ENCODE measurements around the gene ASPRV1. TPM values are rescaled to one million over a fixed set of nuclear protein-coding genes. Genes with fewer than 3 reads are reported as not detected.

The ASPRV1 gene
- 0.71 and 1.3 TPM in 2 replicates for total RNA-seq (2014; rRNA removed; shearing (Covaris generic); ENCODE audit: low replicate concordance)

GRCh38 chr2:69961496-69961895 is at the start of gene ASPRV1:
Gene ASPRV1 (minus strand): TSS chr2:69961631. CDS start chr2:69961436, 195 bp downstream.
- DNase-seq = no peak
- H3K36me3 ChIP-seq (ENCODE audit: insufficient read depth, low read length) = no peaks in the 10 kb centered on the region
- H3K27me3 ChIP-seq (ENCODE audit: low read length) = no peaks in the 10 kb centered on the region
- H3K4me3 ChIP-seq (ENCODE audit: low read length) = no peak within 1 kb of the TSS
- no peak within 1 kb of the TSS for H3K27ac ChIP-seq (ENCODE audit: low read length)
- H3K9me3 ChIP-seq (ENCODE audit: low read length) = no peaks in the 10 kb centered on the region
- no peaks in the 10 kb centered on the region for H3K9me2 ChIP-seq (replicated peaks; ENCODE audit: insufficient read depth, low read length)
- H2AFZ ChIP-seq (ENCODE audit: low read length) = no peak within 1 kb of the TSS
- H3K79me2 ChIP-seq (ENCODE audit: low read length) = no peaks in the 10 kb centered on the region
- H3K4me1 ChIP-seq (ENCODE audit: low read length) = no peaks in the 10 kb centered on the region
- H3K4me2 ChIP-seq (ENCODE audit: low read depth, low read length, poor library complexity, severe bottlenecking) = no peak within 1 kb of the TSS
- H3K9ac ChIP-seq (ENCODE audit: low read length) = no peak within 1 kb of the TSS
- H4K20me1 ChIP-seq (ENCODE audit: insufficient read depth, low read depth, low read length) = no peaks in the 10 kb centered on the region

GRCh38 chr2:70010576-70011111 is 49.2 kb upstream of the ASPRV1 start:
- Histone ChIP-seq H3K4me2 (ENCODE audit: low read depth, low read length, poor library complexity, severe bottlenecking) (no peak overlapping the region), H3K9me3 (ENCODE audit: low read length) (no peaks in the 10 kb centered on the region), H3K27ac (ENCODE audit: low read length) (no peak overlapping the region), H3K27me3 (ENCODE audit: low read length) (no peaks in the 10 kb centered on the region), H3K9me2 (replicated peaks; ENCODE audit: insufficient read depth, low read length) (no peaks in the 10 kb centered on the region), H3K4me1 (ENCODE audit: low read length) (peaks cover 27% of the 10 kb centered on the region), H2AFZ (ENCODE audit: low read length) (peak overlapping the region; percentile 8; the same call in 1 of the 2 replicates), H4K20me1 (ENCODE audit: insufficient read depth, low read depth, low read length) (no peaks in the 10 kb centered on the region), H3K79me2 (ENCODE audit: low read length) (no peaks in the 10 kb centered on the region), H3K36me3 (ENCODE audit: insufficient read depth, low read length) (no peaks in the 10 kb centered on the region), H3K4me3 (ENCODE audit: low read length) (no peak overlapping the region), H3K9ac (ENCODE audit: low read length) (no peak overlapping the region)
- DNase-seq = no peak

DNA sequence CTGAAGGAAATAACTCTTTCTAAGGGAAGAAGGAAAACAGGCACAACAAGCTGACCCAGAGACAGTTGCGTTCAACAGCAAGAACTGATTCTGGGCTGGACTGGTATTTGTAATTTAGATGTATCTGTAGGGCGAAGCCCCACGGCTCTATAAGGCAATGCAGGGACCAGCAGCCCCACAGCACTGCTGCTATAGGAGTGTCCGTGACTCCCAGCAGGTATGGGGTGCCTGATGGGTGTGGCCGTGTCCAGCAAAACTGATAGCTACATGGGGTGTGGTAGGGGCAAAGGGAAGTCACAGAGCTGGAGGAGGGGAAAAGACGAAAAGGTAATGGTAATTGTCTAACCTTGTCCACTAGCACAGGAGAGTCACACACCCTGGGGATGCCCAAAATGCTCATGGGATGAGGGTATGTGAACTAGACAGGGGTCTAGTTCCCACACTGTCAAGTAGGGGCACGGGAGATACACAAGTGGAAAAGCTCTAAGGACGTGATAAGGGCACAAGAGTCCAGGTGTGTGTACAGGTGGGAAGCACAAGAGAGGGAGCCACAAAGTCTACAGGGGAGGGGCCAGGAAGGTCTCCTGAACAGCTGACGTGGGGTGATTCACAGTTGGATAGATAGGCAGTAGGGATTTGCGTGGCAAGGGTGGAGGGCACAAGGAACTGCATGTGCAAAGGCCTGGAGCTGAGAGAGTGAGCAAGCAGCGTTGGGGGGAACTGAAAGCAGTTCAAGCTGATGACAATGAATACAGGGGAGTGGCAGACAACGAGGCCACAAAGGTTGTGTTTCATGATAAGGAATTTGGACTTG is 48.5 kb upstream of the ASPRV1 start:
- H3K79me2 ChIP-seq (ENCODE audit: low read length) = no peaks in the 10 kb centered on the region
- no peak overlapping the region for H3K9ac ChIP-seq (ENCODE audit: low read length)
- H3K9me3 ChIP-seq (ENCODE audit: low read length) = no peaks in the 10 kb centered on the region
- H3K9me2 ChIP-seq (replicated peaks; ENCODE audit: insufficient read depth, low read length) = no peaks in the 10 kb centered on the region
- H3K4me1 ChIP-seq (ENCODE audit: low read length) = peaks cover 21% of the 10 kb centered on the region
- no peak overlapping the region for H3K4me2 ChIP-seq (ENCODE audit: low read depth, low read length, poor library complexity, severe bottlenecking)
- DNase-seq = peak; percentile 52
- peak overlapping the region; percentile 8; the same call in 1 of the 2 replicates for H2AFZ ChIP-seq (ENCODE audit: low read length)
- no peaks in the 10 kb centered on the region for H3K27me3 ChIP-seq (ENCODE audit: low read length)
- no peak overlapping the region for H3K27ac ChIP-seq (ENCODE audit: low read length)
- no peaks in the 10 kb centered on the region for H3K36me3 ChIP-seq (ENCODE audit: insufficient read depth, low read length)
- H4K20me1 ChIP-seq (ENCODE audit: insufficient read depth, low read depth, low read length) = no peaks in the 10 kb centered on the region
- H3K4me3 ChIP-seq (ENCODE audit: low read length) = no peak overlapping the region

DNA sequence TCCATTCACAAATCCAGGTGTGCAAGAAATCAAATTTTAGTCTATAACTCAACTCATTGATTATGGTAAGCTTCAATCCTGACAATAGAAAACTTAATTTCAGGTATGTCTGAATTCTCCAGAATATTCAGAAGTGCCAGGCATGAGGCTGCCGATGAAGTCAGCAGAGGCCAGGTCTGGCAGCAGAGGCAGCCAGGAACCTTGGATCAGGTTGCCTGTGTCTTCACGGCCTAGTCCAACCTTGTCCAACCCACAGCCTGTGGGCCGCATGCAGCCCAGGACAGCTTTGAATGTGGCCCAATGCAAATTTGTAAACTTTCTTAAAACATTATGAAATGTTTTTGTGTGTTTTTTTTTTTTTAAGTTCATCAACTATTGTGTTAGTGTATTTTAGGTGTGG is 46.9 kb upstream of the ASPRV1 start:
- Histone ChIP-seq H3K36me3 (ENCODE audit: insufficient read depth, low read length) (no peaks in the 10 kb centered on the region), H3K9ac (ENCODE audit: low read length) (no peak overlapping the region), H3K9me3 (ENCODE audit: low read length) (no peaks in the 10 kb centered on the region), H2AFZ (ENCODE audit: low read length) (no peak overlapping the region), H3K27me3 (ENCODE audit: low read length) (no peaks in the 10 kb centered on the region), H3K4me2 (ENCODE audit: low read depth, low read length, poor library complexity, severe bottlenecking) (no peak overlapping the region), H3K9me2 (replicated peaks; ENCODE audit: insufficient read depth, low read length) (no peaks in the 10 kb centered on the region), H3K4me1 (ENCODE audit: low read length) (peaks cover 9% of the 10 kb centered on the region), H4K20me1 (ENCODE audit: insufficient read depth, low read depth, low read length) (no peaks in the 10 kb centered on the region), H3K27ac (ENCODE audit: low read length) (no peak overlapping the region), H3K4me3 (ENCODE audit: low read length) (no peak overlapping the region), H3K79me2 (ENCODE audit: low read length) (no peaks in the 10 kb centered on the region)
- DNase-seq = no peak

DNA sequence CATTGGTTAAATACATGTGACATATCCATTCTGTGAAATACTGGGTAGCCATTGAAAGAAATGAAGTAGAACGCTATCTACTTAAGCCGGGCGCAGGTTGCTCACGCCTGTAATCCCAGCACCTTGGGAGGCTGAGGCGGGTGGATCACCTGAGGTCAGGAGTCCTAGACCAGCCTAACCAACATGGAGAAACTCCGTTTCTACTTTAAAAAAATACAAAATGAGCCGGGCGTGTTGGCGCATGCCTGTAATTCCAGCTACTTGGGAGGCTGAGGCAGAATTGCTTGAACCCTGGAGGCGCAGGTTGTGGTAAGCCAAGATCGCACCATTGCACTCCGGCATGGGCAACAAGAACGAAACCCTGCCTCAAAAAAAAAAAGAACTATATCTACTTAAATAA is 45.7 kb upstream of the ASPRV1 start:
- Histone ChIP-seq H3K4me1 (ENCODE audit: low read length) (peaks cover 19% of the 10 kb centered on the region), H3K4me2 (ENCODE audit: low read depth, low read length, poor library complexity, severe bottlenecking) (no peak overlapping the region), H3K4me3 (ENCODE audit: low read length) (no peak overlapping the region), H3K9me3 (ENCODE audit: low read length) (no peaks in the 10 kb centered on the region), H4K20me1 (ENCODE audit: insufficient read depth, low read depth, low read length) (no peaks in the 10 kb centered on the region), H3K79me2 (ENCODE audit: low read length) (no peaks in the 10 kb centered on the region), H3K9me2 (replicated peaks; ENCODE audit: insufficient read depth, low read length) (no peaks in the 10 kb centered on the region), H2AFZ (ENCODE audit: low read length) (no peak overlapping the region), H3K27ac (ENCODE audit: low read length) (no peak overlapping the region), H3K9ac (ENCODE audit: low read length) (no peak overlapping the region), H3K27me3 (ENCODE audit: low read length) (no peaks in the 10 kb centered on the region), H3K36me3 (ENCODE audit: insufficient read depth, low read length) (no peaks in the 10 kb centered on the region)
- DNase-seq = no peak

- Histone ChIP-seq H3K9me3 (ENCODE audit: low read length) (no peaks in the 10 kb centered on the region), H3K36me3 (ENCODE audit: insufficient read depth, low read length) (no peaks in the 10 kb centered on the region), H4K20me1 (ENCODE audit: insufficient read depth, low read depth, low read length) (no peaks in the 10 kb centered on the region), H3K79me2 (ENCODE audit: low read length) (no peaks in the 10 kb centered on the region), H2AFZ (ENCODE audit: low read length) (no peak overlapping the region), H3K27me3 (ENCODE audit: low read length) (no peaks in the 10 kb centered on the region), H3K27ac (ENCODE audit: low read length) (no peak overlapping the region), H3K4me3 (ENCODE audit: low read length) (no peak overlapping the region), H3K4me1 (ENCODE audit: low read length) (peaks cover 21% of the 10 kb centered on the region), H3K4me2 (ENCODE audit: low read depth, low read length, poor library complexity, severe bottlenecking) (no peak overlapping the region), H3K9ac (ENCODE audit: low read length) (no peak overlapping the region), H3K9me2 (replicated peaks; ENCODE audit: insufficient read depth, low read length) (no peaks in the 10 kb centered on the region)
- DNase-seq = no peak
These were observed 45.0 kb upstream of the ASPRV1 start for GRCh38 chr2:70006447-70006784.

- no peak overlapping the region for H3K9ac ChIP-seq (ENCODE audit: low read length)
- no peak for DNase-seq
These were observed 44.5 kb upstream of the ASPRV1 start for GRCh38 chr2:70005752-70006446.

DNA sequence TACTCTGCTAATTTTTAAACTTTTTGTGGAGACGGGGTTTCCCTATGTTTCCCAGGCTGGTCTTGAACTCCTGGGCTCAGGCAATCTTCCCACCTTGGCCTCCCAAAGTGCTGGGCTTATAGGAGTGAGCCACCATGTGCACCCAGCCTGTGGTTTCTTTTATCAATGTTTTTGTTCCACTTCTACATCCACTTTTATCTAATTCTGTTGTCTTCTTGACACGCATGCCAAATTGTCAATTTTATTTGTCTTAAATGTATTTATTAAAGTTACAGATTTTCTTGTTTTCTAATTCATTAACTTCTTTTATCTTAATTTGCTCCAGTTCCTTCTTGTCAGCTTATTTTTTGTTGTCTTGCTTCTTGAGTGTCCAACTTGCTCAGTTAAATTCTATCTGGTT is 43.8 kb upstream of the ASPRV1 start:
- no peaks in the 10 kb centered on the region for H3K9me3 ChIP-seq (ENCODE audit: low read length)
- no peak overlapping the region for H2AFZ ChIP-seq (ENCODE audit: low read length)

More at GRCh38 chr2:70005752-70006446, 44.5 kb upstream of the ASPRV1 start:
- Histone ChIP-seq H4K20me1 (ENCODE audit: insufficient read depth, low read depth, low read length) (no peaks in the 10 kb centered on the region), H3K9me2 (replicated peaks; ENCODE audit: insufficient read depth, low read length) (no peaks in the 10 kb centered on the region), H3K9me3 (ENCODE audit: low read length) (no peaks in the 10 kb centered on the region), H2AFZ (ENCODE audit: low read length) (no peak overlapping the region), H3K36me3 (ENCODE audit: insufficient read depth, low read length) (no peaks in the 10 kb centered on the region), H3K4me2 (ENCODE audit: low read depth, low read length, poor library complexity, severe bottlenecking) (no peak overlapping the region), H3K4me3 (ENCODE audit: low read length) (no peak overlapping the region), H3K27ac (ENCODE audit: low read length) (no peak overlapping the region), H3K4me1 (ENCODE audit: low read length) (peaks cover 21% of the 10 kb centered on the region), H3K79me2 (ENCODE audit: low read length) (no peaks in the 10 kb centered on the region), H3K27me3 (ENCODE audit: low read length) (no peaks in the 10 kb centered on the region)

More for the DNA sequence above, 43.8 kb upstream of the ASPRV1 start:
- no peak for DNase-seq
- Histone ChIP-seq H3K4me3 (ENCODE audit: low read length) (no peak overlapping the region), H3K36me3 (ENCODE audit: insufficient read depth, low read length) (no peaks in the 10 kb centered on the region), H3K27ac (ENCODE audit: low read length) (no peak overlapping the region), H4K20me1 (ENCODE audit: insufficient read depth, low read depth, low read length) (no peaks in the 10 kb centered on the region), H3K9me2 (replicated peaks; ENCODE audit: insufficient read depth, low read length) (no peaks in the 10 kb centered on the region), H3K4me1 (ENCODE audit: low read length) (peaks cover 14% of the 10 kb centered on the region), H3K9ac (ENCODE audit: low read length) (no peak overlapping the region), H3K79me2 (ENCODE audit: low read length) (no peaks in the 10 kb centered on the region), H3K27me3 (ENCODE audit: low read length) (no peaks in the 10 kb centered on the region), H3K4me2 (ENCODE audit: low read depth, low read length, poor library complexity, severe bottlenecking) (no peak overlapping the region)
